Measurements from ENCODE around the gene PEAK1. TPM values are rescaled to one million over a fixed set of nuclear protein-coding genes. Genes with fewer than 3 reads are reported as not detected.

The PEAK1 gene
- total RNA-seq, 2 experiments from 2014 or later: 9.2 to 11.0 TPM

DNA sequence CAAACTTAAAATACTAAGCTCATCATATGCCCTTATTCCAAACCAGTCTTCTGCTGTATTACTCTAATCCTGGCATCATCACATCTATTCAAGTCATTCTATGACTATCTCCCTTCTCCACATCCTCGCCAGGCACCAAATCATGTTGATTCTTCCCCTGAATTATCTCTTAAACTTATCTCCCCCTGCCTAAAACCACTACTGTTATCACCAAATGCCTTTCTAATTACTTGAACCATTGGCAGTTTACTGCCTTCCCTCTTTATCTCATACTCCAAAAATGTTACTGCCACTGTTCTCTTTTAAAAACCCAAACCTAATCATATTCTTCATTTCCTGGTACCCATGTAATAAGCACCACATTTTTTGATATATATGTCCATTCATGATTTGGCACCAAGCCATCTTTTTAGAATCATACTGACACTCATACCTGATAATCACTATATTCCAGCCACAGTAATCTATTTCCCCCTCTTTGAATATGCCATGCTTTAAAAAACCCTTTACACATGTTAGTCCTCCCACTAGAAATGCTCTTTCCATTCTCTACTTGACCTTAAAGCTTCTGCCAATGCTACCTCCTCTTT, 126.8 kb downstream of the PEAK1 start:
- no peak overlapping the region for H3K4me3 ChIP-seq (ENCODE audit: low read length)
- CTCF ChIA-PET: no interaction called here
- DNase-seq (no peak), ATAC-seq (ENCODE audit: poor library complexity) (no peak)
- Mint-ChIP-seq H3K9me3 (no peaks in the 10 kb centered on the region), H3K27ac (no peak overlapping the region), H3K4me1 (ENCODE audit: low read depth) (no peaks in the 10 kb centered on the region), H3K27me3 (no peaks in the 10 kb centered on the region), H3K4me3 (no peak overlapping the region), H3K36me3 (ENCODE audit: low read depth) (no peaks in the 10 kb centered on the region)
- no peak overlapping the region for H3K27ac ChIP-seq (ENCODE audit: low read depth in 1 of 2, low read length in 2 of 2)
- no peak for TF ChIP-seq CTCF (IDR thresholded peaks at IDR 0.05)
- H3K4me1 ChIP-seq (ENCODE audit: insufficient read depth, low read length): no peaks in the 10 kb centered on the region
- no peaks in the 10 kb centered on the region for H3K36me3 ChIP-seq (ENCODE audit: insufficient read depth, low read length)
- intact Hi-C loops (cut with DNase I, micrococcal nuclease): no loop called here
- POLR2A ChIA-PET: no interaction called here
- no peaks in the 10 kb centered on the region for H3K27me3 ChIP-seq (ENCODE audit: control insufficient read depth in 1 of 2, insufficient read depth in 2 of 2, low read length in 2 of 2)
- H3K9me3 ChIP-seq (ENCODE audit: control insufficient read depth in 1 of 2, insufficient read depth in 1 of 2, low read length in 2 of 2): no peaks in the 10 kb centered on the region

GRCh38 chr15:77291107-77291506, 128.8 kb downstream of the PEAK1 start:
- no peaks in the 10 kb centered on the region for H3K9me3 ChIP-seq (ENCODE audit: control insufficient read depth in 1 of 2, insufficient read depth in 1 of 2, low read length in 2 of 2)
- CTCF ChIA-PET: no interaction called here
- Mint-ChIP-seq H3K4me3 (no peak overlapping the region), H3K27me3 (no peaks in the 10 kb centered on the region), H3K27ac (no peak overlapping the region), H3K9me3 (no peaks in the 10 kb centered on the region), H3K4me1 (ENCODE audit: low read depth) (no peaks in the 10 kb centered on the region), H3K36me3 (ENCODE audit: low read depth) (no peaks in the 10 kb centered on the region)
- DNase-seq (no peak), ATAC-seq (ENCODE audit: poor library complexity) (no peak)
- no peak overlapping the region for H3K4me3 ChIP-seq (ENCODE audit: low read length)
- POLR2A ChIA-PET: interaction anchor here (0.6 kb wide), 1 partner anchor 198 kb away, joined by 6 read pairs; no protein-coding TSS in a partner anchor
- no peaks in the 10 kb centered on the region for H3K36me3 ChIP-seq (ENCODE audit: insufficient read depth, low read length)
- intact Hi-C loops (cut with DNase I, micrococcal nuclease): no loop called here
- no peaks in the 10 kb centered on the region for H3K4me1 ChIP-seq (ENCODE audit: insufficient read depth, low read length)
- no peak for TF ChIP-seq CTCF (IDR thresholded peaks at IDR 0.05)
- H3K27me3 ChIP-seq (ENCODE audit: control insufficient read depth in 1 of 2, insufficient read depth in 2 of 2, low read length in 2 of 2): no peaks in the 10 kb centered on the region
- no peak overlapping the region for H3K27ac ChIP-seq (ENCODE audit: low read depth in 1 of 2, low read length in 2 of 2)

DNA sequence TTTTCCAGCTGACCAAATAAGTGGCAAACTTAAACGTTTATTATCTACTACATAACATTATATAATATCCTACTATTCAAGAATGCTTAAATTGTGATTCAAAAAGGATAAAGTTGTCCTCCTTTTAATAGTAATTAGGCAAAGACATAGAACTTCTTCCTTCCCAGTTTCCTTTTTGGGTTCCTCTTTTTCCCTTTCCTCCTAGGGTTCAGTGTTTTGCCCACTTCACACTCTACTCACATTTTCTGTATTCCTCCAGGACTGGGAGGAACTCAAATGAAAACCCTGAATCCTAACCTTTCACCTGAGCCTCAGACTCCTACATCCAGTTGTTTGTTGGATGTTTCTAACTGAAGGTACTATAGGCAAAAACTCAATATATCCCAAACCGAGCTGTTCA, 132.5 kb downstream of the PEAK1 start:
- intact Hi-C loops (cut with DNase I, micrococcal nuclease): no loop called here
- Histone ChIP-seq H3K9me3 (ENCODE audit: control insufficient read depth in 1 of 2, insufficient read depth in 1 of 2, low read length in 2 of 2) (no peaks in the 10 kb centered on the region), H3K4me1 (ENCODE audit: insufficient read depth, low read length) (no peaks in the 10 kb centered on the region), H3K27me3 (ENCODE audit: control insufficient read depth in 1 of 2, insufficient read depth in 2 of 2, low read length in 2 of 2) (no peaks in the 10 kb centered on the region), H3K36me3 (ENCODE audit: insufficient read depth, low read length) (no peaks in the 10 kb centered on the region), H3K4me3 (ENCODE audit: low read length) (no peak overlapping the region), H3K27ac (ENCODE audit: low read depth in 1 of 2, low read length in 2 of 2) (no peak overlapping the region)
- Mint-ChIP-seq H3K36me3 (ENCODE audit: low read depth) (no peaks in the 10 kb centered on the region), H3K9me3 (no peaks in the 10 kb centered on the region), H3K27ac (no peak overlapping the region), H3K4me3 (no peak overlapping the region), H3K4me1 (ENCODE audit: low read depth) (no peaks in the 10 kb centered on the region), H3K27me3 (no peaks in the 10 kb centered on the region)
- ChIA-PET POLR2A (no interaction called here), CTCF (no interaction called here)
- no peak for TF ChIP-seq CTCF (IDR thresholded peaks at IDR 0.05)
- DNase-seq: no peak
- ATAC-seq (ENCODE audit: poor library complexity): no peak

Measured in CD4-positive, alpha-beta T cell (primary cell).